ENCODE measurements around the gene BICD1. TPM values are rescaled to one million over a fixed set of nuclear protein-coding genes. Genes with fewer than 3 reads are reported as not detected.

BICD1 gene
- polyA plus RNA-seq, 2 of the 4 experiments (the other 2 are of a cell fraction) = 13.0 to 24.3 TPM

DNA sequence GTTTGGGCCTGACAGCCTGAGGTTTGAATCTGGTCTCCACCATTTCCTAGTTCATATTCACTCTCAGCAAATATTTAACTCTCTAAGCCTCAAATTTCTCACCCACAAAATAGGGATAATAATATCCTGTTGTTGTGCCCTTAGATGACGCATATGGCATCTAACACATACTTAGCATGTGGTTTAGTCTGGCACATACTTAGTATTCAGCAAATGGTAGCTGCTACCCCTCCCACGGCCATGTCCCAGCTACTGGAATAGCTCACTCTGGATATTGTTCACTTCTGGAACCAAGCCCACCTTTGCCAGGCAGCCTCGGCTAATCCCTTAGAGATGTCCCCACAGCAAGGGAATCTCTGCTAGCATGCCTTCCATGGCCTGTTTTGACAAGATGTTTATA, 53.3 kb downstream of the BICD1 start:
- TF ChIP-seq FOSL2 (IDR thresholded peaks at IDR 0.05) (no peak), FOSL2 (CRISPR knock-in tag; IDR thresholded peaks at IDR 0.05) (no peak), CHD2 (IDR thresholded peaks at IDR 0.05; ENCODE audit: low read length, partially characterized antibody) (no peak), PHF8 (IDR thresholded peaks at IDR 0.05; ENCODE audit: borderline replicate concordance, low read depth) (no peak), FOSB (CRISPR knock-in tag; IDR thresholded peaks at IDR 0.05) (no peak), HDAC2 (IDR thresholded peaks at IDR 0.05) (no peak), FOXS1 (CRISPR knock-in tag; IDR thresholded peaks at IDR 0.05) (no peak)
- no peak for DNase-seq (ENCODE audit: low read depth in 1 of 2, low spot score in 1 of 2)
- Histone ChIP-seq H3K4me1 (no peaks in the 10 kb centered on the region; the same call in 2 of the 3 replicates), H3K9me3 (no peaks in the 10 kb centered on the region), H3K27ac (no peak overlapping the region), H3K4me2 (no peak overlapping the region), H3K4me3 (no peak overlapping the region)
- FAIRE-seq = no peak
- ChIA-PET CTCF (interaction anchor here (0.7 to 0.8 kb wide), 2 partner anchors 47 to 156 kb away, joined by 3 to 5 read pairs; no protein-coding TSS in a partner anchor), POLR2A (no interaction called here)
- no peak for ATAC-seq
- 92% methylated on average over 3 of the region's 3 CpGs for WGBS (ENCODE audit: missing lambda C conversion rate)

DNA sequence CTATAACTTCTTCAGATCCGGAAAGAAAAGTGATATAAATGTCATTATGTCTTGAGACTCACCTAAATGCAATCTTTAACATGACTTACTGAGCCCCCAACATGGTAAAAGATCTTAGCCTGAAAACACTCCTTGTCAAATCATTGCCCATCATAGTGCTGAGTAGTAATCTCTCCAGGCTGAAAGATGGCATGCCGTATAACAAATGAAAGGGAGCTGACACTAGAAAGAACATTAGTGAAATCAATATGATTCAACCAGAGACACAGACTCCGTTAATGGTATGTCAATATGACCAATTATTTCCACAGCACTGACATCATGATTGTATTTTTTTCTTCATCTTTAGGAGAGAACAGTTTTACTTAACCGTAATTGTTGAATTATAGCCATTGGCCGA, 54.4 kb downstream of the BICD1 start:
- WGBS (ENCODE audit: missing lambda C conversion rate) = 91% methylated on average over 5 of the region's 5 CpGs
- Histone ChIP-seq H3K4me3 (no peak overlapping the region), H3K27ac (no peak overlapping the region), H3K4me2 (no peak overlapping the region), H3K9me3 (no peaks in the 10 kb centered on the region), H3K4me1 (no peaks in the 10 kb centered on the region; the same call in 2 of the 3 replicates)
- ChIA-PET POLR2A (no interaction called here), CTCF (interaction anchor here (0.8 kb wide), 1 partner anchor 16 kb away, joined by 3 read pairs; no protein-coding TSS in a partner anchor)
- no peak for FAIRE-seq
- TF ChIP-seq HOXA7 (CRISPR knock-in tag; IDR thresholded peaks at IDR 0.05) (no peak), TFCP2L1 (CRISPR knock-in tag; IDR thresholded peaks at IDR 0.05) (no peak), CHD4 (IDR thresholded peaks at IDR 0.05; ENCODE audit: borderline replicate concordance) (no peak), ESRRA (IDR thresholded peaks at IDR 0.05; ENCODE audit: borderline replicate concordance, low read length) (no peak)
- DNase-seq (ENCODE audit: low read depth in 1 of 2, low spot score in 1 of 2) = no peak
- ATAC-seq = no peak

DNA sequence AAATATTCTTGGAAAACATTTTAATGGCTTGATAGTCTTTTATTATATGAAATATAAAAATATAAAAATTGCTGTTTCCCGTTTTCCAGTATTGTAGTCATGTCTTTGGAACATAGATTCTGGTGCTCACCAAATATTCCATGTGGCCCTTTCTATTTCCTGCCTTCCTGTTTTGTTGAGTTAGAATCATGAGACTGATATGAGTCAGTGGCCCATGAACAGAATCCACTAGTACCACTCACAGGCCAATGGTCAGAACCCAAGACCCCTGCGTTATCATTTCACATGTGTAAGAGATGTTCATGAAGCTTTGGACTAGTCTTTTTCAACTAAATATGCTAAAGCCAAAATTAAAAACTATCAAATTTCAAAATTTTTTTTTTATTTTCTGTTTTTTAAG, 56.9 kb downstream of the BICD1 start:
- Histone ChIP-seq H3K4me2 (no peak overlapping the region), H3K9me3 (no peaks in the 10 kb centered on the region), H3K27ac (no peak overlapping the region), H3K4me1 (no peaks in the 10 kb centered on the region; the same call in 2 of the 3 replicates), H3K4me3 (no peak overlapping the region)
- WGBS (ENCODE audit: missing lambda C conversion rate) = 97% methylated on average over 2 of the region's 2 CpGs
- ATAC-seq = no peak
- TF ChIP-seq NPAS2 (CRISPR knock-in tag; IDR thresholded peaks at IDR 0.05; ENCODE audit: borderline replicate concordance) = no peak
- TF ChIP-seq RARB (CRISPR knock-in tag; IDR thresholded peaks at IDR 0.05) = no peak
- TF ChIP-seq, protein P1, sequence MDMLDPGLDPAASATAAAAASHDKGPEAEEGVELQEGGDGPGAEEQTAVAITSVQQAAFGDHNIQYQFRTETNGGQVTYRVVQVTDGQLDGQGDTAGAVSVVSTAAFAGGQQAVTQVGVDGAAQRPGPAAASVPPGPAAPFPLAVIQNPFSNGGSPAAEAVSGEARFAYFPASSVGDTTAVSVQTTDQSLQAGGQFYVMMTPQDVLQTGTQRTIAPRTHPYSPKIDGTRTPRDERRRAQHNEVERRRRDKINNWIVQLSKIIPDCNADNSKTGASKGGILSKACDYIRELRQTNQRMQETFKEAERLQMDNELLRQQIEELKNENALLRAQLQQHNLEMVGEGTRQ (IDR thresholded peaks at IDR 0.05) = no peak
- TF ChIP-seq, protein P2, sequence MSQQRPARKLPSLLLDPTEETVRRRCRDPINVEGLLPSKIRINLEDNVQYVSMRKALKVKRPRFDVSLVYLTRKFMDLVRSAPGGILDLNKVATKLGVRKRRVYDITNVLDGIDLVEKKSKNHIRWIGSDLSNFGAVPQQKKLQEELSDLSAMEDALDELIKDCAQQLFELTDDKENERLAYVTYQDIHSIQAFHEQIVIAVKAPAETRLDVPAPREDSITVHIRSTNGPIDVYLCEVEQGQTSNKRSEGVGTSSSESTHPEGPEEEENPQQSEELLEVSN (IDR thresholded peaks at IDR 0.05; ENCODE audit: borderline replicate concordance, low read depth) = no peak
- no peak for TF ChIP-seq RAD21 (conservative IDR thresholded peaks at IDR 0.05 in 1 of 2, IDR thresholded peaks at IDR 0.05 in 1 of 2)
- TF ChIP-seq FOSL2 (IDR thresholded peaks at IDR 0.05) = no peak
- TF ChIP-seq FOSL2 (CRISPR knock-in tag; IDR thresholded peaks at IDR 0.05) = no peak
- no peak for TF ChIP-seq CEBPB (IDR thresholded peaks at IDR 0.05)
- TF ChIP-seq EHF (CRISPR knock-in tag; IDR thresholded peaks at IDR 0.05) = no peak
- TF ChIP-seq FOSB (CRISPR knock-in tag; IDR thresholded peaks at IDR 0.05) = no peak
- no peak for TF ChIP-seq EP300 (IDR thresholded peaks at IDR 0.05)
- no peak for TF ChIP-seq ZFP36 (IDR thresholded peaks at IDR 0.05; ENCODE audit: borderline replicate concordance, partially characterized antibody)
- TF ChIP-seq BCL3 (IDR thresholded peaks at IDR 0.05) = no peak
- no peak for TF ChIP-seq EHMT2 (IDR thresholded peaks at IDR 0.05; ENCODE audit: low read depth)
- no peak for TF ChIP-seq JUNB (IDR thresholded peaks at IDR 0.05)
- TF ChIP-seq MAZ (IDR thresholded peaks at IDR 0.05; ENCODE audit: borderline replicate concordance, low read depth, low read length) = no peak
- TF ChIP-seq SREBF2 (IDR thresholded peaks at IDR 0.05) = no peak
- no peak for TF ChIP-seq POLR2A (IDR thresholded peaks at IDR 0.05; ENCODE audit: low read length)
- no peak for TF ChIP-seq NFE2L2 (conservative IDR thresholded peaks at IDR 0.05; ENCODE audit: low read length)
- no peak for TF ChIP-seq FOXS1 (CRISPR knock-in tag; IDR thresholded peaks at IDR 0.05)
- ChIA-PET CTCF (no interaction called here), POLR2A (no interaction called here)
- DNase-seq (ENCODE audit: low read depth in 1 of 2, low spot score in 1 of 2) = no peak
- FAIRE-seq = no peak
